Glutamatergic neuron (in vitro differentiated cells): ENCODE results near the gene CORIN. TPM values are rescaled to one million over a fixed set of nuclear protein-coding genes. Genes with fewer than 3 reads are reported as not detected.

ENCODE experiments used
- DNase-seq: peaks from one replicate; pipeline ENCODE4 v3.0.0; 2022
- H3K27ac Mint-ChIP-seq: one replicate; pipeline ENCODE4 v1.8.0; 2020; ENCODE audit warnings: mild to moderate bottlenecking, mixed read lengths, inconsistent platforms; ENCODE audit not compliant: unreplicated experiment
- H3K27me3 Mint-ChIP-seq: one replicate; pipeline ENCODE4 v1.8.0; 2020; ENCODE audit warnings: mild to moderate bottlenecking, moderate library complexity, mixed read lengths, inconsistent platforms; ENCODE audit not compliant: unreplicated experiment
- H3K36me3 Mint-ChIP-seq: one replicate; pipeline ENCODE4 v1.8.0; 2020; ENCODE audit warnings: mild to moderate bottlenecking, mixed read lengths, inconsistent platforms; ENCODE audit not compliant: unreplicated experiment
- H3K4me1 Mint-ChIP-seq: one replicate; pipeline ENCODE4 v1.8.0; 2020; ENCODE audit warnings: mild to moderate bottlenecking, low read depth, mixed read lengths, inconsistent platforms; ENCODE audit not compliant: unreplicated experiment
- H3K4me3 Mint-ChIP-seq: one replicate; pipeline ENCODE4 v1.8.0; 2020; ENCODE audit warnings: mild to moderate bottlenecking, mixed read lengths, inconsistent platforms; ENCODE audit not compliant: unreplicated experiment
- H3K9me3 Mint-ChIP-seq: one replicate; pipeline ENCODE4 v1.8.0; 2020; ENCODE audit warnings: mild to moderate bottlenecking, moderate library complexity, mixed read lengths, inconsistent platforms; ENCODE audit not compliant: unreplicated experiment
- CTCF ChIP-seq: fragments of 200-600 bp; sonication (generic); IDR thresholded peaks from one replicate; pipeline ENCODE4 v1.5.0; 2021; ENCODE audit not compliant: partially characterized antibody, unreplicated experiment
- total RNA-seq: library from RNA; stranded (reverse); fragmentation: NEBNext Ultra II Directional; extraction: Animal tissue kit (Norgen Biotek cat#: 25700); gene quantifications from one replicate; pipeline ENCODE4 v1.2.1, GENCODE V29; 2021; ENCODE audit not compliant: unreplicated experiment

The CORIN gene
- total RNA-seq, 1 donor from 2014 or later: 0.32 TPM

GRCh38 chr4:47804598-47804997, 33.3 kb downstream of the CORIN start:
- Mint-ChIP-seq H3K9me3 (no peaks in the 10 kb centered on the region), H3K27me3 (no peaks in the 10 kb centered on the region), H3K4me3 (no peak overlapping the region), H3K4me1 (no peaks in the 10 kb centered on the region), H3K36me3 (no peaks in the 10 kb centered on the region), H3K27ac (no peak overlapping the region)
- no peak for TF ChIP-seq CTCF
- no peak for DNase-seq

DNA sequence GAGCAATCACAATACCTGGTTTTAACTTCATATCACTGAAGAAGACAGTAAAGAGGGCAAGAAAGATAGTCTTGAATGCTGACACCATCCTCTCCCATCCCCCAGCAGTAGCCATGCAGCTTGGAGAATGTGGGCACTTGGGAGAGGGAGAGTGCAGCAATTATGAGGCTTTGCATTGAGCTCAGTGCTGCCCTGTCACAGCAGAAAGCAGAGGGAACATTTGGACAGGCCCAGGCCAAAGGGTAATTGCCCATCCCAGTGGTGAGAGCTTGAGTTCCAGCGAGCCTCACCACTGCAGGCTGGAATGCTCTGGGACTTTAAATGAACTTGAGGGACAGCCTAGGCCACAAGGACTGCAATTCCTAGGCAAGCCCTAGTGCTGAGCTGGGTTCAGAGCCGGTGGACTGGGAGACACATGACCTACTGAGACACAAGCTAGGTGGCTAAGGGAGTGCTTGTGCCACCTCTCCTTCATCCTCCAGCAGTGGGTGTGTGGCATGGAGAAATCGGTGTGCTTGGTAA, 36.3 kb downstream of the CORIN start:
- Mint-ChIP-seq H3K36me3 (no peaks in the 10 kb centered on the region), H3K27me3 (no peaks in the 10 kb centered on the region), H3K4me1 (no peaks in the 10 kb centered on the region), H3K27ac (no peak overlapping the region), H3K9me3 (no peaks in the 10 kb centered on the region), H3K4me3 (no peak overlapping the region)
- no peak for DNase-seq
- TF ChIP-seq CTCF: no peak

- no peaks in the 10 kb centered on the region for H3K9me3 Mint-ChIP-seq
- no peak overlapping the region for H3K4me3 Mint-ChIP-seq
- H3K27me3 Mint-ChIP-seq: peaks cover 1% of the 10 kb centered on the region
- DNase-seq: no peak
- no peak overlapping the region for H3K27ac Mint-ChIP-seq
- no peak for TF ChIP-seq CTCF
- no peaks in the 10 kb centered on the region for H3K36me3 Mint-ChIP-seq
- no peaks in the 10 kb centered on the region for H3K4me1 Mint-ChIP-seq
These were observed 39.7 kb downstream of the CORIN start for GRCh38 chr4:47798165-47798564.

GRCh38 chr4:47791965-47792364, 45.9 kb downstream of the CORIN start:
- TF ChIP-seq CTCF: no peak
- Mint-ChIP-seq H3K27ac (no peak overlapping the region), H3K9me3 (no peaks in the 10 kb centered on the region), H3K27me3 (peaks cover 1% of the 10 kb centered on the region), H3K36me3 (no peaks in the 10 kb centered on the region), H3K4me1 (no peaks in the 10 kb centered on the region), H3K4me3 (no peak overlapping the region)
- no peak for DNase-seq

GRCh38 chr4:47790105-47790504, 47.8 kb downstream of the CORIN start:
- H3K4me1 Mint-ChIP-seq: no peaks in the 10 kb centered on the region
- TF ChIP-seq CTCF: no peak
- H3K36me3 Mint-ChIP-seq: no peaks in the 10 kb centered on the region
- no peaks in the 10 kb centered on the region for H3K27me3 Mint-ChIP-seq
- no peak overlapping the region for H3K4me3 Mint-ChIP-seq
- no peak for DNase-seq
- H3K9me3 Mint-ChIP-seq: no peaks in the 10 kb centered on the region
- H3K27ac Mint-ChIP-seq: no peak overlapping the region
